Medulla oblongata (tissue), 1 donor: Measurements from ENCODE around the gene SESN1.
"Not testable (repeated sequence)": the region's sequence is repeated elsewhere in the genome, so short reads cannot be mapped to it uniquely, and the experiment has no call there.

ENCODE experiments used
- DNase-seq: peaks from one replicate; pipeline ENCODE4 v3.0.0-alpha.2; 2015; ENCODE audit errors: extremely low spot score

SESN1 gene

DNA sequence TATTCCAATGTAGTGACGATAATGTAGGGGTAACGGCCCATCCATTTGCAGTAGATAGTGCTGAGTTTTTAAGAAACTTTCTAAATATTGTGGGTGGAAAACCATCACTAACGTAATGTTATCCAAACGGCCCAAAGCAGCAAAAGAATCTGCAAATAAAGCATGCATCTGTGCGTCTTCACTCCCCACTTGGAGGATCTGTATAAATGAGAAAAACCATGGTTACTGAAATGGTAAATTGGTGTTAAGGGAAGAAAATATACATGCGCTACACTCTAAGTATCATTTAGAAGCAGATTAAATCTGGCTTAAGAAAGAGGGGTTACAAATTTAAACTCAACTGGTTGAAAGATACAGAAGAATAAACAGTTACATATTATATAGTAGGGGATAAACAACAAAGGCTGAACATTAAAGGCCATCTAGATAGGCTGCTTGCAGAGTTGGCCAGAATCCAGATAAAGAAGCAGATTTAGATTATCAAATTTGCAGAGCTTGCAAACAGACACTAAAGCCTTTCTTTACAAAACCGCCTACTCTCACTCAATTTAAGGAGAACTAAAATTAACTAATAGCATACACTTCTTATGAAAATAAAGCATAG, 93.3 kb downstream of the SESN1 start:
- no peak for DNase-seq

DNA sequence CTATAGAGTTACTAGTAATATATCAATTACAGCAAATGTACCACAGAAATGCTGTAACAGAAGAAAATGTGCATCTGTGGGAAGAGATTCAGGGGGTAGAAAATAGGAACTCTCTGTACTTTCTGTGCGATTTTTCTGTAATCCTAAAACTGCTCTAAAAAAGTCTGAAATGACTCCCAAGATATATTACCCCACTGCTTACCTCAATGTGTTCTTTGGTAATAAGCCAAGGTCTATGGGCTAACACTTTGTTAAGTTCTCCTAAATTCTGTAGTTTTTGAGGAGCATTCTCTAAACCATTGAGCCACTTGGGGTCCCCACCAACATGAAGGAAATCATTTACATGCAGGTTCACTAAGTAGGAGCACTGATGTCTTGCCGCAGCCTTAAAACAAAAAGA, 94.4 kb downstream of the SESN1 start:
- no peak for DNase-seq

DNA sequence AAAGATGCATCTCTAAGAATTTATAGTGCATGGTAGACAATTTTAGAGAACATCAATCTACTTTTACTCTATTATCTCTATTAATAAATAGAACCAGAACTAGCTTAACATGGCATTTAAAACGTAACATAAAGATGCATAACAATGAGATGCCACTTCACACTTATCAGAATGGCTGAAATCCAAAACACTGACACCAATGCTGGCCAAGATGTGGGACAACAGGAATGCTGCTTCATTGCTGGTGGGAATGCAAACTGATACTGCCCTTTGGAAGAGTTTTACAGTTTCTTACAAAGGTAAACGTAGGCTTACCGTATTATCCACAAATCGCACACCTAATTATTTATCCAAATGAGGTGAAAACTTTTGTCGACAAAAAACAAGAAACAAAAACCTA, 95.2 kb downstream of the SESN1 start:
- no peak for DNase-seq

DNA sequence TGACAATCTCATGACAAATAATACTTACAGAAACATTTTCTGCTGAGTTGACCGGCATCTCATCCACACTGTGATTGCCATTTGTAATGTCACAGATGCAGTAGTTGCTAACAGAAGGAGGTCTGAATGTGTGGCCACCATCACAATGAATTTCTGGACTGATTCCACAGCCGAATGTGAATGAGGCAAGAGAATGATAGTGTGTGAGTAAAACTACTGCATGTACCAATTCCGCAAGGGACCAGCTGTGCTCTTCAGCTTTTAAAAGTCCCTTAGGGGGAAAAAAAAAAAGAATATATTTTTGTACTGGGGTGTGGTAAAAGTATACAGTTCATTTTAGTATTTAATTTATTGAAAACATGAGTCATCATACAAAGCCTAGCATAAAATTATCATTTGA, 96.2 kb downstream of the SESN1 start:
- DNase-seq = no peak

DNA sequence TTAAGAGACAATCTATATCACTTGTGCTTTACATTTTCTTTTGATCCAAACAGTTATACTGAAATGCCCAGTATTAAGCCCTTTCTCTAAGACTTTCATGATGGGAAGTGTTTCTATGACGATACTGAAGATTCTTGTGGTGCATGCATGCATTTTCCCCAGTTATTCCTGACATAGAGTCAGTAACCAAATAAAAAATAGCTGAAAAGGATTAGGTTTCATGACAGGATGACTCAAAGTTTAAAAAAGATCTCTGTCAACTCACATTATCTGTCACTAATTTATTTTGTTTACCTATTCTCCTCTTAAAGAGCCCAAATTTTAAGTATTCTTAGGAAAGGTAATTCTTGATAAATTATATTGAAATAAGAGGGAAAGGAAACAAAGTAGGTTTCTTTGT, 98.4 kb downstream of the SESN1 start:
- DNase-seq = no peak

DNA sequence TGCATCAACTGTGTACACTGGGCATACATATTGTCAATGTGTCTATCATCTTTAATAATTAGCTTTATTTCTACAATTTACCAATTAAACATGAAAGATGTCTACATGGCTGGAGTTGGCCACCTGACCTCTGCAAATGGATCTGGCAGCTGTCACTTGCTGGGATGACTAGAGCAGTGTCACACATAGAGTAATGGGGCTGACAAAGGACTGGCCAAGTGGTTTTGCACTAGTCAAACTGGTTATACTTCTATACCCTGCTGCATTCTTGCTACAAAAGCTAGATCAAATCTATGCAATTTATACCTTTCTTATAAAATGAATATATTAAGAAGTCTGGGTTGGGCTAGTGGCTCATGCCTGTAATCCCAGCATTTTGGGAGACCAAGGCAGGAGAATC, 99.3 kb downstream of the SESN1 start:
- no peak for DNase-seq

DNA sequence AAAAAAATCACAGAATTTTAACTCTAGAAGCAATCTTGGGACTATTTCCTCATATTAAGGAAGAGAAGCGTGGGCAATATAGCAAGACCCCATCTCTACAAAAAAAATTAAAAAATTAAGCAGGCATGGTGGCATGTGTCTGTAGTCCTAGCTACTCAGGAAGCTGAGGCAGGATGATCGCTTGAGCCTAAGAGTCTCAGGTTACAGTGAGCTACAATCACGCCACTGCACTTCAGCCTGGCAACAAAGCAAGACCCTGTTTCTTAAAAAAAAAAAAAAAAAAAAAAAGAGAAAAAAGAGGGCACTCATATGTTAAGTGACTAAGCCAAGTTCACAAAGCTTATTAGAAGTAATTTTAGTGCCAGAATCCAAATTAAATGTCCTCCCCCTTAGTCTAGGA, 100.8 kb downstream of the SESN1 start:
- no peak for DNase-seq

DNA sequence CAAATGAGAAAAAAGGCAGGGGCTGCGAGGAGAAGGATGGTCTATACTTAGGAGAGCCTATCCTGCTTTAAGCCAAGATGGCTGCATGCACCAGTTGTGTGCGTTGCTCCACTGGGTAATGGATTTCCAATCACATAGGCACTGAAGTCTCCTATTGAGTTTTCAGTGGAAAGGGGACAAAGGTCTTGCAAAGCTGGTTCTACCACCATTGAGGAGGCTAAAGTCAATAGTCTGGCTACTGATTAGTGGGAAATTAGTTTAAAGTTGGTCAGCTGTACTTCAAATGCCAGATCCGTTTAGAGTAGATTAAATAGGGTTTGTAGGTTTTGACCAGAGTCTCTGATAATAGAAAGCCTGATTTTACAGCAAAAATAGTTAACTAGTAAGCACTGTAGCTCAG, 104.9 kb downstream of the SESN1 start:
- DNase-seq = no peak

DNA sequence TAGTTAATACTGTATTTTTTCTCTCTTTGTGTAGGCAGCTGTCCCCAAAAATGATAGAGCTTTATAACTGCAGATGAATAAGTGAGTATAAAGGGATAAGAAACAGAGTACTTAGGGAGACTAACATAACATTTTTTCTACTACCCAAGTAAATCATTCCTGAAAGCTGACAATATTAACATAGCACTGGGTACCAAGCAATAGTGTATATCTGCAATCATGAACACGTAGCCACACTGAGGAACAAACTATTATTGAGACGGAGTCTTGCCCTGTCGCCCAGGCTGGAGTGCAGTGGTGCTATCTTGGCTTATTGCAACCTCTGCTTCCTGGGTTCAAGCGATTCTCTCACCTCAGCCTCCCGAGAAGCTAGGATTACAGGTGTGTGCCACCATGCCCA, 105.9 kb downstream of the SESN1 start:
- no peak for DNase-seq

DNA sequence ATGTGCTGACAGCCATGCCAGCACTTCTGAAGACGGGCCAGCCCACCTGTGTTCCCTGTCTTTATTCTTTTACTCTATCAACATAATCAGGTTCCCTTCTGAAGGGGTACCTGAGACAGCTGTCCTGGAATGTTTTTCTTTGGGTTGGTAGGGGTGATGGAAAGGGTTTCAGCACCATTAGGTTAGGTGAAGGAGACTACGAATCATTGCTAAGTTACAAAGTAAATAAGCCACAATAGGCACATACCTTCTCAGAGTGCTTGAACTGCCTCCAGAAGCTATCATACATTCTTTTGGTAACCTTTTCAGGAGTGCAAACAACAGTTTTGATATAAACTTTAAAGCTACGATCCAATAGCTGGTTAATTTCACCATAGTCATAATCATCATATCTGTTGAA, 106.3 kb downstream of the SESN1 start:
- DNase-seq = no peak

DNA sequence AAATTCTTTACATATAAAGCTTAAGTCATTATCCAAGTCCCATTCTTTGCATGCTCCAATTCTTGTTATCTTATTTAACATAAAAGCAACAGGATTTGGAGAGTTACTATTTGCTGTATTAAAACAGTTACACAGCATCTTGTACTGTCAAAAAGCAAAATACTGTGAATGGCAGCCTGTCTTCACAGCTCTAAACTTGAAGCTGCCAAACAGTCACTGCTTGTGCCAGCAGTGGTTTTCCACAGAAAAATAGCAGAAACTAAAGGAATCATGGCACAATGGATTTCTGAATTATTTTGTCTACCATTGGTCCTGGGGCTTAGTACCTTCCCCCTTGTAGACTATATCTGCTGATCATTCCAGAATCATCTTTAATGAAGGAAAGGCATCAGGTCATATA, 107.5 kb downstream of the SESN1 start:
- no peak for DNase-seq

DNA sequence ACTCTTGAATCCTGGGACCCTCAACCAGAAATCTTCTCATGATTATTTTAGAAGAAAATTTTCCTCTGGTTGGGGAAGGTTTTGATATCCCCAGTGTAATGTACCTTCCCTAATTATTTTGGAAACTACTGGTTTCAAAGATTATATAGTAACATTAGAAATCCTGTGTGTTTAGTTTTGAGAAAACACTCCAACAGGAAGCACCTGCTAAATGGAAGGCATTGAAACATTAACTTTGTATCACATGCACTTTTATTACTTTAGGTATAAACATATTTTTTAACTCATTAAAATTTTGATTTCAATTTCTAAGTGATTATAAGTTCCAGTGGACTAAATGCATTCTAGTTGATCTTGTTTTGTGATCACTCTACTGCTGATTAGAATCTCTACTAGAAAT, 109.3 kb downstream of the SESN1 start:
- DNase-seq = no peak

DNA sequence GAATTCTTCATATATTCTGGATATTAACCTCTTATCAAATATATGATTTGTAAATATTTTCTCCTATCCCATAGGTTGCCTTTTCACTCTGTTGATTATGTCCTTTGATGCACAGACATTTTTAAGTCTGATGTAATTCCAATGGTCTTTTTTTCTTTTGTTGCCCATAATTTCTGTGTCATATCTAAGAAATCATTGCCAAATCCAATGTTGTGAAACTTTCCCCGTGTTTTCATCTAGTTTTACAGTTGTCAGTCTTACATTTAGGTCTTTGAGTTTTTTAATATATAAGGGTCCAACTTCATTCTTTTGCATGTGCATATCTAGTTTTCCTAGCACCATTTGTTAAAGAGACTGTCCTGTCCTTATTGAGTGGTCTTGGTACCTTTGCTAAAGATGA, 111.5 kb downstream of the SESN1 start:
- no peak for DNase-seq

DNA sequence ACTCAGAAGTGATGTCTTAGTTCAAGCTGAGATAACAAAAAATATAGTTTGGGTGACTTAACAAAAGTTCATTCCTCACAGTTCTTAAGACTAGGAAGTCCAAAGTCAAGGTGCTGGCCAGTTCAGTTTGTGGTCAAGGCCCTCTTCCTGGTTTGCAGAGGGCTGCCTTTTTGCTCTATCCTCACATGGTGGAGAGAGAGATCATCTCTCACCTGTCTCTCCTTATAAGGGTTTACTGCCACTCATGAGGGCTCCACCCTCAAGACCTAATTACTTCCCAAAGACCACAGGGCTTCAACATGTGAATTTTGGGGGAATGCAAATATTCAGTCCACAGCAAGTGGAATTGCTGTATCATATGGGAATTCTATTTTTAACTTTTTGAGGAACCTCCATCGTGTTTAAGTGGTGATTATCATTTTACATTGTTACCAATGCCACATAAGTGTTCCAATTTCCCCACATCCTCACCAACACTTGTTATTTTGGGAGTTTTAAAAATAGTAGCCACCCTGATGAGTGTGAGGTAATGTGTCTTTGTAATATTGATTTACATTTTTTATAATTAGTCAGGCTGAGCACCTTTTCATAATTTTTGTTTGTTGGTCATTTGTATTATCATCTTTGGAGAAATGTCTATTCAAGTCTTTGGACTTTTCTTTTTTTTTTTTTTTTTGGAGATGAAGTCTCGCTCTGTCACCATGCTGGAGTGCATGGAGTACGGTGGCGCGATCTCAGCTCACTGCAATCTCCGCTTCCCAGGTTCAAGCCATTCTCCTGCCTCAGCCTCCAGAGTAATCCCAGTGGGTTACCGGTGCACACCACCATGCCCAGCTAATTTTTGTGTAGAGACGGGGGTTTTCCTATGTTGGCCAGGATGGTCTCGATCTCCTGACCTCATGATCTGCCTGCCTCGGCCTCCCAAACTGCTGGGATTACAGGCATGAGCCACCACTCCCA, 112.2 kb downstream of the SESN1 start:
- no peak for DNase-seq

DNA sequence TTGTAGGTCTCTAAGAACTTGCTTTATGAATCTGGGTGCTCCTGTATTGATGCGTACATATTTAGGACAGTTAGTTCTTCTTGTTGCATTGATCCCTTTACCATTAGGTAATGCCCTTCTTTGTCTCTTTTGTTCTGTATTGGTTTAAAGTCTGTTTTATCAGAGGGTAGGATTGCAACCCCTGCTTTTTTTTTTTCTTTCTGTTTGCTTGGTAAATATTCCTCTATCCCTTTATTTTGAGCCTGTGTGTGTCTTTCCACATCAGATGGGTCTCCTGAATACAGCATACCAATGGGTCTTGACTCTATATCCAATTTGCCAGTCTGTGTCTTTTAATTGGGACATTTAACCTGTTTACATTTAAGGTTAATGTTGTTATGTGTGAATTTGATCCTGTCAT, 116.0 kb downstream of the SESN1 start:
- not testable (repeated sequence) for DNase-seq

DNA sequence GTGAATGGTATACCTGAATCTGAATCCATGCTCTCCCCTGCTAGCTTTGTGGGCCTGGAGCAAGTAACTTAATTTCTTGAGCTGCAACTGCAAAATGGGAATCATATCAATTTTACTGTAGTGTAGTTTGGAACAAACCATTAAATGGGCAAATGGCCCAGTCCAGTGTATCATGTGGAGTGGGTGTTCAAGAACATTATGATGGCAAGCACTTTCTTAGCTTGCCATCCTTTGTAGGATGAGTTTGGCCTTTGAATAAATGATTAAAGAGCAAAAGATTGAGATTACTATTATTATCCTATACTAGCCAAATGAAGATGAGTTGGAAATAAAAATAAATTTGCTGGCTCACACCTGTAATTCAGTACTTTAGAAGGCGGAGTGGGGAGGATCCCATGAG, 120.4 kb downstream of the SESN1 start:
- no peak for DNase-seq

DNA sequence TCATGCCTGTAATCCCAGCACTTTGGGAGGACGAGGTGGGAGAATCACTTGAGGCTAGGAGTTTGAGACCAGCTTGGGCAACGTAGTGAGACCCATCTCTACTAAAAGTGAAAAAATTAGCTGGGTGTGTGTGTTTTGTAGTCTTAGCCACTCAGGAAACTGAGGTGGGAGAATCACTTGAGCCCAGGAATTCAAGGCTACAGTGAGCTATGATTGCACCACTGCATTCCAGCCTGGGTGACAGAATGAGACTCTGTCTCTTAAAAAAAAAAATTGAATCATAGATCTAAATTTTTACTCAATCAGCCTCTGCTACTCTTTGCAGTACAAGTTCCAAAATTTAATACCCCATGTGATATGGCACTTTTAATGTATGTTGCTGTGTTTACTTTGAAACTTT, 124.9 kb downstream of the SESN1 start:
- DNase-seq = no peak

DNA sequence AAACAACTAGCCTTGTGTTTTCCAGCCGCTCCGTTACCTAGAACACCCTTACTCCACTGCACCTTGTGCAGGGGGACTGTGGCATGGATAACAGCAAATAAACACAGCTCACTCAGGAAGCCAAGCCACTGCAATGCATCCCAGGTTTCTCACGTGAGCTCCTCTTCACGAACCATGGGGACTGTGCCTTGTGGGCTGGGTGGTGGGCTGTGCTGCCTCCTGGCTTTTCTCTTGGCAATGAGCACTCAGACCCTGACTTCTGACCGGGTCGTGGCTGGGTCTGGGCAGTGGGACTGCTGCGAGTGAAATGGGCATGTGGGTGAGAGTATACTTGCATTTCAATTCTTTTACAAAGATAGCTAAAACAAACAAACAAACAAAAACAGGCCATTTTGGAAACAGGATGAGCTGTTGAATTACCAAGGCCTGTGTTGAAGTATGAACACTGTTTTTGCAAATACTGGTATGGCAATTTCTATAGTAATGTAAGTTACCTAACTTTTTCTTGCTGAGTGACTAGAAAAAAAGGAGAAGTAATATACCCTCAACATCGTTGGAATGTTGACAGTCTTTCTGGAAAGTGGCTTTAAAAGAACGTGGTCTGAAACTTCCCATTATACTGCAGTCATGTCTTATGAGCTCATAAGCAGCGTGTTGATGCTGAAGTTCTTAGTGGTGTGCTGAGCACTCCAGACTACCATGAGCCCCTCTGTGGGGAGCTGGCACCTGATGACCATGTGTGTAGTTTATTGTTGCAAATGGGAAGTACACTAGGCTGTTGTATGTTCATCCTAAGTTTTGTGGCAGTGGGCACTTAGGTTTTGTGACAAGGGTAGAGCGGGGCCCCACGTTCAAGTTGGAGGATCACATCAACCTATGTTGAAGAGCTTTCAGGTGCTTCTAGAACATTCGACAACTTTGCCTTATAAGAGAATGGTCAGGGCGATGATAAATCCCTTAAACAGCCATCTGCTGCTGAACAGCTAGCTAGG, 126.0 kb downstream of the SESN1 start:
- peak; percentile 13 for DNase-seq

DNA sequence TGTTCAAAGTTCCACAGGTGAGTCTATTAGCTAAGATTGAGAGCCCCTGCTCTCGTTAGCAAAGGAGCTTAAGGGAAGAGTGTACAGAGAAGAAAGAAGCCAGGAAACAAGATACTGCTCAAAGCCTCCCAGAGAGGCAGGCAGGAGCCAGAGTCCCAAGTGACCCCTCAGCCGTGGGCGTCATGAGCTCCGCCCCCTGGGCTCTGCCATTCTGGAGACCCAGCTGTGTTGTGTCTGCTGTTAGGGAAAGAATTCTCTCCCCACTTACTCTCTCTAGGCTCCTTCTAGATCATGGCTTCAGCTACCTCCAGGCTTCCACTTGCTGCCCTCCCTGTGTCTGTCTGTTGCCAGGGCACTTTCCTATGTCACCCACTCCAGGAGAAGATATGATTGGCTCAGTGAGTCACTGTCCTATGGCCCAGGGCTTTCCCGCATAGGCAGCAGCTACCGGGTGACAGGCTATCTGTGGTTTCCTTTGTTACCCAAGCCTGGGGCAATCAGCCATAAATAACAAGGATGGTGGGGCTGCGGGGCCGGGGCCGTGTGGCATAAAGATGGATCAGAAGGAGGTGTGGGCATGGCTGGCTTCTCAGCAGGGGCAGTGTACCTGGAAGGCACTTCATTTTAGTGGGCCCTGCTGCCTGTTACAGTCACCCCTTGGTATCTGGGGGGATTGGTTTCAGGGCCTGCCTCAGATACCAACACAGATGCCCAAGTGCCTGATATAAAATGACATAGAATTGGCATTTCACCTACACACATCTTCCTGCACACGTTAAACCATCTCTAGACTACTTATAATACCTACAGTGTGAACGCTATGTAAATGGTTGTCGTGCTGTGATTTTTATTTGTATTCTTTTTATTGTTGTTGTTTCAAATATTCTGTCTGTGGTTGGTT, 127.5 kb downstream of the SESN1 start:
- DNase-seq = no peak

DNA sequence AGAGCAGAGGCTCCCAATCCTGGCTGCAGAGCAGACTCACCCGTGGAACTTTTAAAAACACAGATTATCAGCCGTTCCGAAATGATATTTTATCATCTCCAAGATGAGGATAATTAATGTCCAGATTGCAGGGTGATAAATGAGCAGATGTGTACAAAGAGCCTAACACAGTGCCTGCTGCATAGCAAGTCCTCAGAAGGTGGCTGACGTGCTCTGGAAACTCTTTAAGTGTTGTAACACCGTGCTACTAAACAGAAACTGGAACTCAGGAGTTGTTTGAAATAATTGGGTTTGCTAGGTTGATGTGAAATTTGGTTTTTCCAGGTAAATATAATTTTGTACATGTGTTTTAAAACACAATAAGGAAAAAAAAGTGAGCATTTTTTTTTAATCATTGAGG, 128.4 kb downstream of the SESN1 start:
- no peak for DNase-seq

DNA sequence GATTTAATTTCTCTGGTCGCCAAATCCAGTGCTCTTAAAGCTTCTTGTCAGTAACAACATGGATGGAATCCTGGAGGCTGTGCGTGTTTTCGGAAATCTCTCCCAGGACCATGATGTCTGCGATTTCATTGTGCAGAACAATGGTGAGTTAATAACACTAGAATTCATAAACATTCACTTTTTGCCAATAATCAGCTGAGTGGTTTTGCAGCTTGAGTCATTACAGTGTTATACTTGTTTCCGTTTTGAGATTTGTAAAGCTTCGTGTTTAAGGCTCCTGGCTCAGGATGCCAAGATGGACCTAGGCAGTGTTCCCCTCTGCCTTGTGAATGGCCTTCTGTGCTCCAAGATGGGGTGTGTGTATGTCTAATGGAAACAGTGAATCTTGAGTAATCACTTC, 132.7 kb downstream of the SESN1 start:
- DNase-seq = no peak
